Neural progenitor cell (in vitro differentiated cells): ENCODE data around the gene ZC3H12D. TPM values are rescaled to one million over a fixed set of nuclear protein-coding genes. Genes with fewer than 3 reads are reported as not detected.

ENCODE experiments used
- DNase-seq: peaks from one replicate; pipeline ENCODE4 v3.0.0-alpha.2; 2016; ENCODE audit warnings: low spot score
- H2AFZ ChIP-seq: fragments of 200-600 bp; sonication (generic); replicated peaks from 2 replicates; pipeline ENCODE4 v1.6.1; 2016; ENCODE audit warnings: antibody characterized with exemption
- H3F3A ChIP-seq: fragments of 200-600 bp; sonication (generic); 2 replicates; pipeline ENCODE4 v1.6.1; 2016; ENCODE audit warnings: antibody characterized with exemption, low read depth
- H3K27ac ChIP-seq: fragments of 200-600 bp; sonication (generic); 2 replicates; pipeline ENCODE4 v1.5.1; 2016; ENCODE audit warnings: mild to moderate bottlenecking
- H3K27me3 ChIP-seq: fragments of 200-600 bp; sonication (generic); 2 replicates; pipeline ENCODE4 v1.6.1; 2016; ENCODE audit warnings: mild to moderate bottlenecking, moderate library complexity
- H3K36me3 ChIP-seq: fragments of 200-600 bp; sonication (generic); 2 replicates; pipeline ENCODE4 v1.5.1; 2016
- H3K4me1 ChIP-seq: fragments of 200-600 bp; sonication (generic); 2 replicates; pipeline ENCODE4 v1.6.1; 2016; ENCODE audit warnings: mixed run types
- H3K4me2 ChIP-seq: fragments of 200-600 bp; sonication (generic); 2 replicates; pipeline ENCODE4 v1.6.1; 2016
- H3K4me3 ChIP-seq: fragments of 200-600 bp; sonication (generic); 2 replicates; pipeline ENCODE4 v1.5.1; 2016
- H3K79me2 ChIP-seq: fragments of 200-600 bp; sonication (generic); 2 replicates; pipeline ENCODE4 v1.6.1; 2016; ENCODE audit warnings: low read depth
- H3K9ac ChIP-seq: fragments of 200-600 bp; sonication (generic); 2 replicates; pipeline ENCODE4 v1.6.1; 2016
- H3K9me3 ChIP-seq: fragments of 200-600 bp; sonication (generic); 2 replicates; pipeline ENCODE4 v1.5.1; 2016; ENCODE audit warnings: low read depth
- H4K20me1 ChIP-seq: fragments of 200-600 bp; sonication (generic); 2 replicates; pipeline ENCODE4 v1.6.1; 2016; ENCODE audit warnings: low read depth
- H3K27ac Mint-ChIP-seq: 3 replicates; pipeline ENCODE4 v1.8.0; 2021; ENCODE audit warnings: mixed read lengths
- H3K27me3 Mint-ChIP-seq: 2 replicates; pipeline ENCODE4 v1.8.0; 2022; ENCODE audit warnings: low read depth, mild to moderate bottlenecking, inconsistent platforms, moderate library complexity, mixed read lengths; ENCODE audit not compliant: insufficient read depth
- H3K36me3 Mint-ChIP-seq: 3 replicates; pipeline ENCODE4 v1.8.0; 2021; ENCODE audit warnings: mixed read lengths
- H3K4me1 Mint-ChIP-seq: 3 replicates; pipeline ENCODE4 v1.8.0; 2021; ENCODE audit warnings: mixed read lengths
- H3K4me3 Mint-ChIP-seq: 3 replicates; pipeline ENCODE4 v1.8.0; 2021; ENCODE audit warnings: mild to moderate bottlenecking, moderate library complexity, mixed read lengths
- H3K9me3 Mint-ChIP-seq: 3 replicates; pipeline ENCODE4 v1.8.0; 2020; ENCODE audit warnings: mixed read lengths
- CTCF ChIP-seq: fragments of 200-600 bp; sonication (generic); IDR thresholded peaks from 2 replicates; pipeline ENCODE4 v1.5.1; 2017; ENCODE audit warnings: antibody characterized with exemption, mild to moderate bottlenecking
- EZH2 ChIP-seq: fragments of 200-600 bp; sonication (generic); IDR thresholded peaks from 2 replicates; pipeline ENCODE4 v1.6.1; 2017; ENCODE audit warnings: antibody characterized with exemption, mild to moderate bottlenecking, moderate library complexity
- EZH2phosphoT487 ChIP-seq: fragments of 200-600 bp; sonication (generic); IDR thresholded peaks from 2 replicates; pipeline ENCODE4 v1.6.1; 2017; ENCODE audit warnings: antibody characterized with exemption
- total RNA-seq: library from RNA; depleted of rRNA; stranded (reverse); fragments of >200 nt; gene quantifications from 2 replicates; pipeline ENCODE4 v1.2.3, GENCODE V29; 2015; ENCODE audit warnings: low replicate concordance

The ZC3H12D gene
- total RNA-seq, 1 donor from 2014 or later = not detected

DNA sequence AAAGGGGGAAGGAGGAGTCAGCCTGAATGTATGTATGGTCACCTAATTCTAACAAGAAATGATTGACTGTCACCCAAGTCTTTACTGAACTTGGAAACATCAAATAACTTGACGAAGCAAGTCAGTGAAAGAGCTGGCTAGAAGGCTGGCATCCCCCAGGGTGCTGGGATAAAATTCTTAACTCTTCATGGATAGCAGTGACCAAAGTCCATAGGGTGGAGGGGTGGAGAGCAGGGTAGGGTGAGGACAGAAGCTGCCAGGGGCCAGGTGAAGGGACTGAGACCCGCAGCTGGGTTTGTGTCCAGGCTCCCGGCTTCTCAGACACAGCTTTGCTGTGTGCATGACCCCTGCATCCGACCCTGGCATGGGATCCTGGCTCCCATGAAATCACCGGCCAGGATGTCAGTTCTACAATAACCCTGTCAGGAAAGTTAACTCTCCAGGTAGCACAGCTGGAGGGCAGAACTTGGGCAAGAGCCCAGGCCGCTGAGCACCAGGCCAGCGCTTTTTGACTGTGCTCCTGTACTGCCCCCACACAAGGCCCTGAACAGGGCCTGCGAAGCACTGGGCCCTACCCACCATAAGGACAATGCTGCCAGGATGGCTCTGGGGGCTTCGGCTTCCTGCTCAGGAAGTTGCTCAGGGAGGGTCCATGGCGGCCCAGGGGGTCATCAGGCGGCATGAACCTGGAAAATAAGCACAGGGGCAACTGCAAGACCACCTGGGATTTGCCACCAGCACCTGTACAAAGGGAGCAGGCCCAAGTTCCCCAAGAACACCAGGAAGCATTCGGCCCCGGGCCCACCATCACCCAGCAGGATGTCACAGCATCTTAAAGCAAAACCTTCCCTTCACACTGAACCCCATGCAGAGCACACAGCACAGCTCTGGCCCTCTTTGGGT lies 32.5 kb downstream of the ZC3H12D start:
- Mint-ChIP-seq H3K27me3 (peaks cover 17% of the 10 kb centered on the region), H3K9me3 (no peaks in the 10 kb centered on the region), H3K27ac (no peak overlapping the region), H3K4me3 (peak overlapping the region; percentile 27), H3K36me3 (no peaks in the 10 kb centered on the region), H3K4me1 (peaks cover 8% of the 10 kb centered on the region)
- no peak for DNase-seq
- Histone ChIP-seq H3K4me2 (peak overlapping the region; percentile 83), H3K27me3 (peaks cover 58% of the 10 kb centered on the region), H3K36me3 (no peaks in the 10 kb centered on the region), H3F3A (no peaks in the 10 kb centered on the region), H3K79me2 (no peaks in the 10 kb centered on the region), H3K4me1 (peaks cover 10% of the 10 kb centered on the region), H3K9ac (no peak overlapping the region), H3K4me3 (no peak overlapping the region), H3K9me3 (no peaks in the 10 kb centered on the region), H2AFZ (no peak overlapping the region), H3K27ac (no peak overlapping the region), H4K20me1 (no peaks in the 10 kb centered on the region)
- TF ChIP-seq EZH2phosphoT487 = no peak
- no peak for TF ChIP-seq EZH2
- TF ChIP-seq CTCF = no peak

DNA sequence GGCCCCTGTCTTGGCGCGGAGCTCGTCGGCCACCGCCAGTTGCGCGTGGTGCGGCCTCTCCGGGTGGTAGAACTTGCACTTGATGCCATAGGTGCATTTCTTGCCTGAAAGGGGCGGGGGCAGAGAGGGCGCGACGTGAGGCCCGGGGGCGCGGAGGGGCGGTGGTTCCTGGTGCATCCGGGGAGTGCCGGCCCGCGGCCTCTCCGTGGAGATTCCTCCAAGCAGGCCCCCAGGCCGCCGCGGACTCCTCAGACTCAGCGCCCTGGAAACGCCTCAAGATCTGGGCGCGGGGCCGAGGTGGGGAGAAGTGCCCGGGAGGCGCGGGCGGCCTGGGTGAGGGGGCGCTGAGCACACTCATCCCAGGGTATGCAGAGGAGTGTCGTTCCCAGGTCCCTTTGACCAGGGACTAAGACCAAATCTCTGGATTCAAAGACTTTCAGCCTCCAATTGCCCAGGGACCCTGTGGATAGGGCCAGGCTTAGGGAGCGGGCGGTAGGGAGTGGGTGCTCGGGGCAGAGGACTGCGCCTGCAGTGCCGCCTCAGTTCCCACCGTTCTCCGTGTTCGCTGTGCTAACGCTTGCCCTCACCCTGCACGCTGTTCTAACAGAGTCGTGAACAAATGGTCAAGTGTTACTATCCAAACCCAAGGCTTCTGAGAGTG lies 33.3 kb downstream of the ZC3H12D start:
- Mint-ChIP-seq H3K27ac (no peak overlapping the region), H3K36me3 (no peaks in the 10 kb centered on the region), H3K4me1 (peaks cover 8% of the 10 kb centered on the region), H3K27me3 (peaks cover 18% of the 10 kb centered on the region), H3K9me3 (no peaks in the 10 kb centered on the region), H3K4me3 (peak overlapping the region; percentile 27)
- Histone ChIP-seq H3K4me3 (peak overlapping the region; percentile 47), H3K9ac (no peak overlapping the region), H3K9me3 (no peaks in the 10 kb centered on the region), H3K27ac (no peak overlapping the region), H3F3A (no peaks in the 10 kb centered on the region), H4K20me1 (no peaks in the 10 kb centered on the region), H3K4me1 (peaks cover 10% of the 10 kb centered on the region), H2AFZ (peak overlapping the region; percentile 98), H3K36me3 (no peaks in the 10 kb centered on the region), H3K4me2 (peak overlapping the region; percentile 83), H3K79me2 (no peaks in the 10 kb centered on the region), H3K27me3 (peaks cover 58% of the 10 kb centered on the region)
- TF ChIP-seq CTCF (no peak), EZH2 (peak; percentile 85), EZH2phosphoT487 (peak; percentile 50)
- DNase-seq = peak; percentile 37

DNA sequence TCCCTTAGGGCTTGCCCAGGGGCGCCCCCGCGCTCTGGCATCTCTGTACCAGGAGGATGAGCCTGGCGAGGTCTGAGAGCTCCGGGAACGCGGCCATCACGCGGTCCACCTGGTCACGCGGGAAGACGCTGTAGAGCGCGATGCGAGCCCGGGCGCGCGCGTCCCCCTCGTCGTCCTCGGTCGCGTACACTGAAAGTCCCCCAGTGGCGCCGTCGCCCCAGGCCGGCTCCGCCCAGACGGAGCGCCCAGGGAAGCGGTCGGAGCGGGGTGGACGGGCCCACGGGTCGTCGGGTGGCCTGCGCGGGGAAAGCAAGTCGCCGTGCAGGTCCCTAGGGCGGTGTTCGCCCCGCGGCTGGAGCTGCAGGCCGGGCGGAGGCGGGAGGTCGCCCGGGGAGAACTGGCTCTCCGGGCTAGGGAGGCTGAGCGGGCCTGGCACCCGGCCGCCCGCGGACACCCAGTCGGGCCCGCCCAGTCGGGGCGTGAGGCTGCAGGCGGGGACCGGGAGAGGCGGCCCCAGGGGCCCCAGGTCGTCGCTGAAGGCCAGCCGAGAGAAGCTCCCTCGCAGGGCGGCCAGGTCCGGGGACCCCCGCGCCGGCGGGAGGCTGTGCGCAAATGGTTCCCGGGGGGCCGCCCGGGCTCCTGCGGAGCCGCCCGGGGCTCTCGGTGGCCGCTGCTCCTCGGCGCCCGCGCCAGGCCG lies 34.0 kb downstream of the ZC3H12D start:
- H3K27ac Mint-ChIP-seq = no peak overlapping the region
- TF ChIP-seq EZH2phosphoT487 (peak; percentile 89), EZH2 (peak; percentile 90), CTCF (no peak)
- H3K9me3 ChIP-seq = no peaks in the 10 kb centered on the region
- peaks cover 10% of the 10 kb centered on the region for H3K4me1 ChIP-seq
- DNase-seq = peak; percentile 53
- no peak overlapping the region for H3K27ac ChIP-seq
- H3K4me3 Mint-ChIP-seq = peak overlapping the region; percentile 71
- H3F3A ChIP-seq = no peaks in the 10 kb centered on the region
- H3K36me3 ChIP-seq = no peaks in the 10 kb centered on the region
- H3K27me3 ChIP-seq = peaks cover 58% of the 10 kb centered on the region
- H3K27me3 Mint-ChIP-seq = peaks cover 21% of the 10 kb centered on the region
- H4K20me1 ChIP-seq = no peaks in the 10 kb centered on the region
- no peak overlapping the region for H3K9ac ChIP-seq
- H3K4me2 ChIP-seq = peak overlapping the region; percentile 83
- peaks cover 8% of the 10 kb centered on the region for H3K4me1 Mint-ChIP-seq
- H3K79me2 ChIP-seq = no peaks in the 10 kb centered on the region
- peak overlapping the region; percentile 47 for H3K4me3 ChIP-seq
- H3K9me3 Mint-ChIP-seq = no peaks in the 10 kb centered on the region
- H2AFZ ChIP-seq = peak overlapping the region; percentile 98
- H3K36me3 Mint-ChIP-seq = no peaks in the 10 kb centered on the region
